Cardiac muscle cell (in vitro differentiated cells and primary cell): ENCODE results near the gene NFE2L2. TPM values are rescaled to one million over a fixed set of nuclear protein-coding genes. Genes with fewer than 3 reads are reported as not detected.
A peak's percentile ranks its signal among the peaks of the same experiment; 100 is the strongest.
"Not testable (repeated sequence)": the region's sequence is repeated elsewhere in the genome, so short reads cannot be mapped to it uniquely, and the experiment has no call there.

Experiments
- DNase-seq, 2 donors: peaks; one replicate each; pipeline versions ENCODE4 v3.0.0 to v3.0.0-alpha.2; 2010 to 2017; ENCODE audit warnings: low read depth in 1 of 2, low spot score in 1 of 2
- H3K27ac ChIP-seq: fragments of 200-600 bp; sonication (generic); 2 replicates; pipeline ENCODE4 v1.5.1; 2016
- H3K27me3 ChIP-seq: fragments of 200-600 bp; sonication (generic); 2 replicates; pipeline ENCODE4 v1.6.0; 2016; ENCODE audit warnings: control low read depth
- H3K36me3 ChIP-seq: fragments of 200-600 bp; sonication (generic); 2 replicates; pipeline ENCODE4 v1.5.1; 2016; ENCODE audit warnings: control low read depth
- H3K4me1 ChIP-seq: fragments of 200-600 bp; sonication (generic); 2 replicates; pipeline ENCODE4 v1.8.1; 2017; ENCODE audit warnings: low read depth, mild to moderate bottlenecking, mixed run types
- H3K4me3 ChIP-seq: fragments of 200-600 bp; sonication (generic); 2 replicates; pipeline ENCODE4 v1.5.1; 2016; ENCODE audit warnings: mild to moderate bottlenecking
- H3K9me3 ChIP-seq: fragments of 200-600 bp; sonication (generic); 2 replicates; pipeline ENCODE4 v1.5.1; 2017; ENCODE audit warnings: low read depth, mild to moderate bottlenecking, control low read depth
- polyA plus RNA-seq: library from polyadenylated mRNA; unstranded; fragments of >200 nt; fragmentation: Nextera tagmentation; extraction: Ambion mirVana; gene quantifications from 2 replicates; pipeline ENCODE4 v1.2.1, GENCODE V29; 2016
- total RNA-seq: library from RNA; depleted of rRNA; stranded (reverse); fragments of >200 nt; gene quantifications from 2 replicates; pipeline ENCODE4 v1.2.3, GENCODE V29; 2016
- TF ChIP-seq, protein P1 (sequence below): IDR thresholded peaks from 2 replicates; pipeline ENCODE4 v1.5.1; 2012; ENCODE audit warnings: low read depth, mild to moderate bottlenecking, low read length

NFE2L2 gene
- total and polyA plus RNA-seq, 2 experiments from 2014 or later = 70.0 to 90.5 TPM

GRCh38 chr2:177270531-177270930, 6.0 kb upstream of the NFE2L2 start:
- H3K4me1 ChIP-seq = peaks cover 13% of the 10 kb centered on the region
- TF ChIP-seq, protein P1, sequence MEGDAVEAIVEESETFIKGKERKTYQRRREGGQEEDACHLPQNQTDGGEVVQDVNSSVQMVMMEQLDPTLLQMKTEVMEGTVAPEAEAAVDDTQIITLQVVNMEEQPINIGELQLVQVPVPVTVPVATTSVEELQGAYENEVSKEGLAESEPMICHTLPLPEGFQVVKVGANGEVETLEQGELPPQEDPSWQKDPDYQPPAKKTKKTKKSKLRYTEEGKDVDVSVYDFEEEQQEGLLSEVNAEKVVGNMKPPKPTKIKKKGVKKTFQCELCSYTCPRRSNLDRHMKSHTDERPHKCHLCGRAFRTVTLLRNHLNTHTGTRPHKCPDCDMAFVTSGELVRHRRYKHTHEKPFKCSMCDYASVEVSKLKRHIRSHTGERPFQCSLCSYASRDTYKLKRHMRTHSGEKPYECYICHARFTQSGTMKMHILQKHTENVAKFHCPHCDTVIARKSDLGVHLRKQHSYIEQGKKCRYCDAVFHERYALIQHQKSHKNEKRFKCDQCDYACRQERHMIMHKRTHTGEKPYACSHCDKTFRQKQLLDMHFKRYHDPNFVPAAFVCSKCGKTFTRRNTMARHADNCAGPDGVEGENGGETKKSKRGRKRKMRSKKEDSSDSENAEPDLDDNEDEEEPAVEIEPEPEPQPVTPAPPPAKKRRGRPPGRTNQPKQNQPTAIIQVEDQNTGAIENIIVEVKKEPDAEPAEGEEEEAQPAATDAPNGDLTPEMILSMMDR = no peak
- no peaks in the 10 kb centered on the region for H3K9me3 ChIP-seq

DNA sequence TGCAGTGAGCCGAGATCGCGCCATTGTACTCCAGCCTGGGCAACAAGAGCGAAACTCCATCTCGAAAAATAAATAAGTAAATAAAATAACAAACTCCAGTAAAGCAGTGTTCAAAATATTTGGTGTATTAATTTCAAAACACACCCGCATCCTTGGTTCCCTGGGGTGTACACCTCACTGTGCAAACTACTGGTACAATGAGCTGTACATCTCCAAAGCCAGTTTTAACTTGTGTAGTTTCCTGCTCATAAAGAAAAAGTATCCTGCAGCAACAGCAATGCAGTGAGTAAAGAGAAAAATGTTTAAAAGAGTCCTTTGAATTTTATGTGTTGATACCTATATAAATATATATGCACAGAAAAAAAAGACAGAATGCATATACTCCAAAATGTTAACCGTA, 4.4 kb upstream of the NFE2L2 start:
- Histone ChIP-seq H3K9me3 (no peaks in the 10 kb centered on the region), H3K4me1 (peaks cover 16% of the 10 kb centered on the region), H3K27me3 (no peaks in the 10 kb centered on the region), H3K4me3 (no peak overlapping the region), H3K36me3 (no peaks in the 10 kb centered on the region), H3K27ac (no peak overlapping the region)
- TF ChIP-seq, protein P1 = no peak
- no peak for DNase-seq

More at GRCh38 chr2:177270531-177270930, 6.0 kb upstream of the NFE2L2 start:
- no peak for DNase-seq
- Histone ChIP-seq H3K27ac (no peak overlapping the region), H3K36me3 (no peaks in the 10 kb centered on the region), H3K27me3 (no peaks in the 10 kb centered on the region), H3K4me3 (no peak overlapping the region)

GRCh38 chr2:177268187-177268871, 3.8 kb upstream of the NFE2L2 start:
- no peak overlapping the region for H3K4me3 ChIP-seq
- no peaks in the 10 kb centered on the region for H3K27me3 ChIP-seq
- no peak for DNase-seq
- no peak overlapping the region for H3K27ac ChIP-seq
- no peaks in the 10 kb centered on the region for H3K9me3 ChIP-seq
- TF ChIP-seq, protein P1 = no peak
- H3K36me3 ChIP-seq = no peaks in the 10 kb centered on the region
- H3K4me1 ChIP-seq = peaks cover 16% of the 10 kb centered on the region

DNA sequence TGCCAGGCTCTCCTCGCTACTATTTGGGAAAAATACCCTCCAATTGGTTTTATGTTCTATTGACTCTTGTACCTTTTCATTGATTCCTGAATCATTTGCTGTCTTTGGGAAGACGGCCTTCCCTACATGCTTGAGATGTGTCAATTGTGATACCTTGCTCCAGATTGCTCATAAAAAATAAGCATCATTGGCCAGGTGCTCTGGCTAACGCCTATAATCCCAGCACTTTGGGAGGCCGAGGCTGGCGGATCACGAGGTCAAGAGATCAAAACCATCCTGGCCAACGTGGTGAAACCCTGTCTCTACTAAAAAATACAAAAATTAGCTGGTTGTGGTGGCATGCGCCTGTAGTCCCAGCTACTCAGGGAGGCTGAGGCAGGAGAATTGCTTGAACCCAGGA, 2.4 kb upstream of the NFE2L2 start:
- H3K27me3 ChIP-seq, H3K36me3 ChIP-seq, DNase-seq, H3K27ac ChIP-seq, H3K9me3 ChIP-seq, H3K4me3 ChIP-seq: not testable (repeated sequence)
- peaks cover 19% of the 10 kb centered on the region for H3K4me1 ChIP-seq

GRCh38 chr2:177265824-177266817, 1.6 kb upstream of the NFE2L2 start:
- H3K36me3 ChIP-seq = no peaks in the 10 kb centered on the region
- H3K27me3 ChIP-seq = no peaks in the 10 kb centered on the region
- H3K9me3 ChIP-seq = no peaks in the 10 kb centered on the region
- peaks cover 26% of the 10 kb centered on the region for H3K4me1 ChIP-seq
- TF ChIP-seq, protein P1 = no peak
- DNase-seq = peak in 1 of 2 donors; percentile 77
- peak overlapping the region; percentile 96 for H3K4me3 ChIP-seq
- H3K27ac ChIP-seq = peak overlapping the region; percentile 96
